GM19025 (cell line): Measurements from ENCODE around the gene SAFB2.

Experiments used
- ATAC-seq: cut with Tn5 transposase; IDR thresholded peaks from one replicate; pipeline ENCODE4 v1.9.1; 2021; ENCODE audit warnings: mild to moderate bottlenecking, low read depth, moderate library complexity; ENCODE audit not compliant: unreplicated experiment

Gene SAFB2

GRCh38 chr19:5585461-5586299, 36.9 kb downstream of the SAFB2 start:
- no peak for ATAC-seq

GRCh38 chr19:5580161-5580571, 42.4 kb downstream of the SAFB2 start:
- ATAC-seq = no peak

- ATAC-seq = no peak
These were observed 42.9 kb downstream of the SAFB2 start for GRCh38 chr19:5579697-5580096.

GRCh38 chr19:5579286-5579685, 43.3 kb downstream of the SAFB2 start:
- no peak for ATAC-seq

GRCh38 chr19:5578097-5578846, 44.3 kb downstream of the SAFB2 start:
- no peak for ATAC-seq

GRCh38 chr19:5575590-5575989, 47.0 kb downstream of the SAFB2 start:
- ATAC-seq = no peak

GRCh38 chr19:5572556-5573286, 49.9 kb downstream of the SAFB2 start:
- no peak for ATAC-seq

GRCh38 chr19:5571777-5572176, 50.8 kb downstream of the SAFB2 start:
- ATAC-seq = no peak

GRCh38 chr19:5567970-5568407, 54.6 kb downstream of the SAFB2 start:
- no peak for ATAC-seq

GRCh38 chr19:5567360-5567969, 55.1 kb downstream of the SAFB2 start, which contains the start of gene TINCR:
TINCR (minus strand) TSS chr19:5567953.
- no peak for ATAC-seq

GRCh38 chr19:5564930-5565329, 57.6 kb downstream of the SAFB2 start:
- no peak for ATAC-seq

GRCh38 chr19:5563935-5564612, 58.5 kb downstream of the SAFB2 start:
- ATAC-seq = no peak

- no peak for ATAC-seq
These were observed 59.6 kb downstream of the SAFB2 start for GRCh38 chr19:5563008-5563431.

GRCh38 chr19:5562280-5562679, 60.3 kb downstream of the SAFB2 start:
- ATAC-seq = no peak

- no peak for ATAC-seq
These were observed 61.0 kb downstream of the SAFB2 start for GRCh38 chr19:5561559-5561958.

GRCh38 chr19:5560156-5560555, 62.4 kb downstream of the SAFB2 start:
- ATAC-seq = no peak

- ATAC-seq = no peak
These were observed 62.8 kb downstream of the SAFB2 start for GRCh38 chr19:5559804-5560133.

GRCh38 chr19:5558101-5558621, 64.4 kb downstream of the SAFB2 start:
- no peak for ATAC-seq

- no peak for ATAC-seq
These were observed 64.9 kb downstream of the SAFB2 start for GRCh38 chr19:5557691-5558090.

- ATAC-seq = no peak
These were observed 67.7 kb downstream of the SAFB2 start for GRCh38 chr19:5554828-5555227.
